ENCODE results near the gene TDRD7. TPM values are rescaled to one million over a fixed set of nuclear protein-coding genes. Genes with fewer than 3 reads are reported as not detected.

Gene TDRD7
- total and polyA plus RNA-seq, 9 of the 15 experiments (the other 6 are each of a cell fraction or from before 2014, with no cell fraction given) = 2.2 to 7.7 (median 5.2) TPM

GRCh38 chr9:97415146-97415545 lies 3.2 kb downstream of the TDRD7 start (continued):
- no peak for TF ChIP-seq PBX2 (CRISPR knock-in tag; IDR thresholded peaks at IDR 0.05; ENCODE audit: low read depth)
- TF ChIP-seq PBX2 (tag; conservative IDR thresholded peaks at IDR 0.05; ENCODE audit: low read depth) = peak; percentile 70
- TF ChIP-seq NFRKB (IDR thresholded peaks at IDR 0.05; ENCODE audit: low read depth) = no peak
- TF ChIP-seq KDM4B (IDR thresholded peaks at IDR 0.05; ENCODE audit: borderline replicate concordance in 2 of 2, low read depth in 1 of 2) = no peak
- TF ChIP-seq E2F8 (IDR thresholded peaks at IDR 0.05; ENCODE audit: low read depth, partially characterized antibody) = no peak

All from K562 (cell line).